GM23338 (cell line): Measurements from ENCODE around the gene CCNI2. TPM values are rescaled to one million over a fixed set of nuclear protein-coding genes. Genes with fewer than 3 reads are reported as not detected.

Source experiments
- ATAC-seq: fragments of 200-7000 bp; cut with Tn5 transposase; 3 replicates; pipeline ENCODE4 v1.9.1; 2020
- DNase-seq: peaks from one replicate; pipeline ENCODE4 v3.0.0-alpha.2; 2015; ENCODE audit warnings: low spot score
- H2AFZ ChIP-seq: fragments of 200-600 bp; sonication (generic); 2 replicates; pipeline ENCODE4 v1.8.0; 2016; ENCODE audit warnings: antibody characterized with exemption, mild to moderate bottlenecking, moderate library complexity
- H3F3A ChIP-seq: fragments of 200-600 bp; sonication (generic); replicated peaks from 2 replicates; pipeline ENCODE4 v1.8.0; 2017; ENCODE audit warnings: antibody characterized with exemption, mixed run types, low read depth
- H3K27ac ChIP-seq: fragments of 200-600 bp; sonication (generic); 2 replicates; pipeline ENCODE4 v1.6.1; 2016; ENCODE audit warnings: low read depth
- H3K27me3 ChIP-seq: fragments of 200-600 bp; sonication (generic); 2 replicates; pipeline ENCODE4 v1.8.0; 2016; ENCODE audit warnings: mild to moderate bottlenecking, mixed run types, moderate library complexity; ENCODE audit not compliant: insufficient read depth
- H3K36me3 ChIP-seq: fragments of 200-600 bp; sonication (generic); 2 replicates; pipeline ENCODE4 v1.8.0; 2016; ENCODE audit warnings: mild to moderate bottlenecking; ENCODE audit not compliant: insufficient read depth
- H3K4me1 ChIP-seq: fragments of 200-600 bp; sonication (generic); 2 replicates; pipeline ENCODE4 v1.8.0; 2016; ENCODE audit warnings: mild to moderate bottlenecking, moderate library complexity; ENCODE audit not compliant: insufficient read depth
- H3K4me2 ChIP-seq: fragments of 200-600 bp; sonication (generic); 2 replicates; pipeline ENCODE4 v1.7.1; 2017; ENCODE audit warnings: mixed run types
- H3K4me3 ChIP-seq: fragments of 200-600 bp; sonication (generic); 2 replicates; pipeline ENCODE4 v1.6.1; 2016; ENCODE audit warnings: mixed run types
- H3K79me2 ChIP-seq: fragments of 200-600 bp; sonication (generic); replicated peaks from 2 replicates; pipeline ENCODE4 v1.8.0; 2017; ENCODE audit warnings: mild to moderate bottlenecking; ENCODE audit not compliant: insufficient read depth
- H3K9me2 ChIP-seq: fragments of 200-600 bp; sonication (generic); 2 replicates; pipeline ENCODE4 v1.8.0; 2017; ENCODE audit not compliant: insufficient read depth
- H4K20me1 ChIP-seq: fragments of 200-600 bp; sonication (generic); replicated peaks from 2 replicates; pipeline ENCODE4 v1.8.0; 2017; ENCODE audit warnings: mild to moderate bottlenecking; ENCODE audit not compliant: insufficient read depth
- H3K27ac Mint-ChIP-seq: 2 replicates; pipeline ENCODE4 v1.8.0; 2020; ENCODE audit warnings: inconsistent platforms, mild to moderate bottlenecking, moderate library complexity, mixed read lengths
- H3K27me3 Mint-ChIP-seq: 3 replicates; pipeline ENCODE4 v1.8.0; 2022; ENCODE audit warnings: low read depth, mild to moderate bottlenecking, moderate library complexity, mixed read lengths, inconsistent platforms; ENCODE audit not compliant: insufficient read depth, poor library complexity
- H3K36me3 Mint-ChIP-seq: 3 replicates; pipeline ENCODE4 v1.8.0; 2021; ENCODE audit warnings: low read depth, mild to moderate bottlenecking, inconsistent platforms, moderate library complexity, mixed read lengths
- H3K4me1 Mint-ChIP-seq: 3 replicates; pipeline ENCODE4 v1.8.0; 2020; ENCODE audit warnings: mild to moderate bottlenecking, inconsistent platforms, mixed read lengths
- H3K4me3 Mint-ChIP-seq: 3 replicates; pipeline ENCODE4 v1.8.0; 2021; ENCODE audit warnings: moderate library complexity, mild to moderate bottlenecking, inconsistent platforms, mixed read lengths
- H3K9me3 Mint-ChIP-seq: 3 replicates; pipeline ENCODE4 v1.8.0; 2020; ENCODE audit warnings: moderate library complexity, mild to moderate bottlenecking, inconsistent platforms, mixed read lengths
- CREB1 ChIP-seq: fragments of 250-450 bp; sonication (Bioruptor Pico); IDR thresholded peaks from 2 replicates; pipeline ENCODE4 v1.5.0; 2020; ENCODE audit warnings: low read depth, mild to moderate bottlenecking, moderate library complexity
- CTCF ChIP-seq, 2 experiments: fragments of 200-600 bp in 1 of 2; sonication (generic) in 1 of 2; conservative IDR thresholded peaks; 2 replicates each; pipeline versions ENCODE4 v1.5.1 to v1.6.1; 2016 to 2017; ENCODE audit warnings: antibody characterized with exemption in 2 of 2, low read depth in 2 of 2, mild to moderate bottlenecking in 2 of 2, moderate library complexity in 1 of 2
- ETS1 ChIP-seq: IDR thresholded peaks from 2 replicates; pipeline ENCODE4 v1.6.1; 2016; ENCODE audit warnings: antibody characterized with exemption
- EZH2 ChIP-seq: fragments of 200-600 bp; sonication (generic); IDR thresholded peaks from one replicate; pipeline ENCODE4 v1.8.0; 2017; ENCODE audit warnings: antibody characterized with exemption, mild to moderate bottlenecking, low read depth; ENCODE audit not compliant: unreplicated experiment
- EZH2phosphoT487 ChIP-seq: fragments of 200-600 bp; sonication (generic); IDR thresholded peaks from one replicate; pipeline ENCODE4 v1.8.1; 2018; ENCODE audit warnings: antibody characterized with exemption; ENCODE audit not compliant: unreplicated experiment
- JUNB ChIP-seq: IDR thresholded peaks from one replicate; pipeline ENCODE4 v1.6.1; 2016; ENCODE audit warnings: antibody characterized with exemption; ENCODE audit not compliant: unreplicated experiment
- NANOG ChIP-seq: IDR thresholded peaks from 2 replicates; pipeline ENCODE4 v1.6.1; 2016; ENCODE audit warnings: antibody characterized with exemption, borderline replicate concordance
- POLR2AphosphoS5 ChIP-seq: IDR thresholded peaks from 2 replicates; pipeline ENCODE4 v1.6.1; 2016; ENCODE audit warnings: antibody characterized with exemption, low read depth
- REST ChIP-seq: IDR thresholded peaks from one replicate; pipeline ENCODE4 v1.6.1; 2018; ENCODE audit warnings: antibody characterized with exemption; ENCODE audit not compliant: unreplicated experiment
- STAT1 ChIP-seq: IDR thresholded peaks from one replicate; pipeline ENCODE4 v1.6.1; 2016; ENCODE audit warnings: antibody characterized with exemption; ENCODE audit not compliant: unreplicated experiment
- ZNF114 ChIP-seq: fragments of 250-450 bp; sonication (Bioruptor Pico); IDR thresholded peaks from 2 replicates; pipeline ENCODE4 v1.5.0; 2020; ENCODE audit warnings: mild to moderate bottlenecking, moderate library complexity
- ZNF331 ChIP-seq: fragments of 250-450 bp; sonication (Bioruptor Pico); IDR thresholded peaks from 2 replicates; pipeline ENCODE4 v1.5.0; 2020; ENCODE audit warnings: low read depth, mild to moderate bottlenecking, moderate library complexity
- ZNF462 ChIP-seq: fragments of 250-450 bp; sonication (Bioruptor Pico); IDR thresholded peaks from 2 replicates; pipeline ENCODE4 v1.5.0; 2020; ENCODE audit warnings: mild to moderate bottlenecking, moderate library complexity
- polyA plus RNA-seq: library from polyadenylated mRNA; unstranded; fragments of >200 nt; fragmentation: Nextera tagmentation; extraction: Ambion mirVana; gene quantifications from 2 replicates; pipeline ENCODE4 v1.2.1, GENCODE V29; 2016
- total RNA-seq: library from RNA; depleted of rRNA; stranded (reverse); fragments of >200 nt; shearing (Covaris generic); gene quantifications from 2 replicates; pipeline ENCODE4 v1.2.3, GENCODE V29; 2014

CCNI2 gene
- total and polyA plus RNA-seq, 2 experiments from 2014 or later: 0.55 to 2.5 TPM

- no peak overlapping the region for H3K4me3 Mint-ChIP-seq
- no peak for ATAC-seq
These were observed 13.5 kb downstream of the CCNI2 start for GRCh38 chr5:132760601-132761317.

More at GRCh38 chr5:132760601-132761317, 13.5 kb downstream of the CCNI2 start:
- no peaks in the 10 kb centered on the region for H3K27me3 ChIP-seq
- no peak overlapping the region for H2AFZ ChIP-seq
- Mint-ChIP-seq H3K27ac (no peak overlapping the region), H3K4me1 (peaks cover 4% of the 10 kb centered on the region; the same call in 2 of the 3 replicates), H3K9me3 (no peaks in the 10 kb centered on the region), H3K36me3 (peaks cover 15% of the 10 kb centered on the region; the same call in 1 of the 3 replicates), H3K27me3 (peaks cover 4% of the 10 kb centered on the region)
- H3K4me2 ChIP-seq: no peak overlapping the region
- no peaks in the 10 kb centered on the region for H3K4me1 ChIP-seq
- H3K27ac ChIP-seq: no peak overlapping the region
- no peaks in the 10 kb centered on the region for H3K9me2 ChIP-seq
- no peaks in the 10 kb centered on the region for H3K79me2 ChIP-seq
- no peaks in the 10 kb centered on the region for H3K36me3 ChIP-seq
- no peak overlapping the region for H3K4me3 ChIP-seq
- H4K20me1 ChIP-seq: no peaks in the 10 kb centered on the region
- no peaks in the 10 kb centered on the region for H3F3A ChIP-seq
- TF ChIP-seq NANOG (no peak), CREB1 (no peak), EZH2 (no peak), ZNF462 (CRISPR knock-in tag) (no peak), CTCF (conservative IDR thresholded peaks at IDR 0.05; ENCODE audit: low read depth in 2 of 2) (no peak), ZNF114 (CRISPR knock-in tag) (no peak), EZH2phosphoT487 (no peak), ETS1 (no peak), ZNF331 (no peak), REST (no peak), STAT1 (no peak), POLR2AphosphoS5 (no peak), JUNB (no peak)
- no peak for DNase-seq
